Liver (tissue), 3 donors: Measurements from ENCODE around the gene NTN1.

Source experiments
- EGR1 ChIP-seq, 2 donors: IDR thresholded peaks; 2 replicates each; pipeline ENCODE4 v1.6.1; 2016 to 2018; ENCODE audit warnings: antibody characterized with exemption in 2 of 2, low read depth in 2 of 2
- JUND ChIP-seq, 2 donors: IDR thresholded peaks; 2 replicates each; pipeline ENCODE4 v1.6.1; 2016; ENCODE audit warnings: antibody characterized with exemption in 2 of 2
- NR2F2 ChIP-seq: IDR thresholded peaks from 2 replicates; pipeline ENCODE4 v1.6.1; 2016; ENCODE audit warnings: antibody characterized with exemption
- RAD21 ChIP-seq, 2 donors: IDR thresholded peaks; 2 replicates each; pipeline ENCODE4 v1.6.1; 2016; ENCODE audit warnings: antibody characterized with exemption in 2 of 2, mild to moderate bottlenecking in 2 of 2
- RXRA ChIP-seq, 2 donors: IDR thresholded peaks; 2 replicates each; pipeline ENCODE4 v1.6.1; 2017 to 2018; ENCODE audit warnings: antibody characterized with exemption in 2 of 2, mild to moderate bottlenecking in 1 of 2
- SP1 ChIP-seq: IDR thresholded peaks from 2 replicates; pipeline ENCODE4 v1.6.1; 2018; ENCODE audit warnings: antibody characterized with exemption, mild to moderate bottlenecking
- TAF1 ChIP-seq: conservative IDR thresholded peaks from 2 replicates; pipeline ENCODE4 v1.6.1; 2016; ENCODE audit warnings: antibody characterized with exemption, mild to moderate bottlenecking
- YY1 ChIP-seq: IDR thresholded peaks from 2 replicates; pipeline ENCODE4 v1.6.1; 2016; ENCODE audit warnings: antibody characterized with exemption, mild to moderate bottlenecking
- TF ChIP-seq, protein P1 (sequence below): fragments of 150-350 bp; IDR thresholded peaks from 2 replicates; pipeline ENCODE4 v1.5.1; 2017; ENCODE audit warnings: improper control_type of control experiment, low read depth, low read length; ENCODE audit not compliant: missing input control
- TF ChIP-seq, protein P2 (sequence below): IDR thresholded peaks from 2 replicates; pipeline ENCODE4 v1.6.1; 2016; ENCODE audit warnings: antibody characterized with exemption
- TF ChIP-seq, protein P3 (sequence below): IDR thresholded peaks from 2 replicates; pipeline ENCODE4 v1.6.1; 2016; ENCODE audit warnings: antibody characterized with exemption, mild to moderate bottlenecking
- donor health status: healthy.
- donor health status: healthy.

DNA sequence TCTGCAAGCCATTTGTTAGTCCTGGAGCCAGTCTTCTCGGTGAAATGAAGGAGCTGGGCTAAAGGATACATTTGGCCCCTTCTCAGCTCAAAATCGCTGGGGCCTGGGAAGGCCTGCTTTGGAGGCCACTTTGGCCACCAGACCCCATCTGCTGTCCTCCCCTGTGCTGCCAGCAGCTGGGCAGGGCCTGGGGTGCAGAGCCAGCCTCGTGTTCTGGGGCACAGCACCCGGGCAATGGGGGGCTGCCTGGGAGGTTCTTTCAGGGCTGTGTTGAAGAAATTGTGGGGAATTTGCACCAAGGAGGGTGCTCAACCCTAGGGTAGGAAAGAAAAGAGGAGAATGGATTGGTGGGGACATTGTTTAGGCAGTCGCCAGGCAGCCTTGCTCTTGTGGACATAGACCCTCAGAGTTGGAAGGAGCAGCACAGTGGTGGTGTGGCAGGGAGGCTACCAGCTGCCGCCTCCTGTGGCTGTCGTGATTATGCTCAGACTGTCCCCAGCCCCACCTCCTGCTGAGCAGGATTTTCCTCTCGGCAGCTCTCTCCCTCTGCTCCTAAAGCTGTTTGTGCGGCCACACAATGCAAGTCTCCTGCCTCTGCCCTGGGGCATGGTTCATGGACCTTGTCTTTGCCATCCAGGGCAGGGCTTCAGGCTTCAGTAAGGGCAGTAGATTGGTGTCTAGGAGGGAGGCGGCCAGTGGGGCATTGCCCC, 174.8 kb downstream of the NTN1 start:
- TF ChIP-seq, protein P1, sequence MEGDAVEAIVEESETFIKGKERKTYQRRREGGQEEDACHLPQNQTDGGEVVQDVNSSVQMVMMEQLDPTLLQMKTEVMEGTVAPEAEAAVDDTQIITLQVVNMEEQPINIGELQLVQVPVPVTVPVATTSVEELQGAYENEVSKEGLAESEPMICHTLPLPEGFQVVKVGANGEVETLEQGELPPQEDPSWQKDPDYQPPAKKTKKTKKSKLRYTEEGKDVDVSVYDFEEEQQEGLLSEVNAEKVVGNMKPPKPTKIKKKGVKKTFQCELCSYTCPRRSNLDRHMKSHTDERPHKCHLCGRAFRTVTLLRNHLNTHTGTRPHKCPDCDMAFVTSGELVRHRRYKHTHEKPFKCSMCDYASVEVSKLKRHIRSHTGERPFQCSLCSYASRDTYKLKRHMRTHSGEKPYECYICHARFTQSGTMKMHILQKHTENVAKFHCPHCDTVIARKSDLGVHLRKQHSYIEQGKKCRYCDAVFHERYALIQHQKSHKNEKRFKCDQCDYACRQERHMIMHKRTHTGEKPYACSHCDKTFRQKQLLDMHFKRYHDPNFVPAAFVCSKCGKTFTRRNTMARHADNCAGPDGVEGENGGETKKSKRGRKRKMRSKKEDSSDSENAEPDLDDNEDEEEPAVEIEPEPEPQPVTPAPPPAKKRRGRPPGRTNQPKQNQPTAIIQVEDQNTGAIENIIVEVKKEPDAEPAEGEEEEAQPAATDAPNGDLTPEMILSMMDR: no peak
- TF ChIP-seq SP1: no peak
- TF ChIP-seq TAF1: no peak
- TF ChIP-seq JUND (IDR thresholded peaks at IDR 0.05): no peak
- TF ChIP-seq, protein P2, sequence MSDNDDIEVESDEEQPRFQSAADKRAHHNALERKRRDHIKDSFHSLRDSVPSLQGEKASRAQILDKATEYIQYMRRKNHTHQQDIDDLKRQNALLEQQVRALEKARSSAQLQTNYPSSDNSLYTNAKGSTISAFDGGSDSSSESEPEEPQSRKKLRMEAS: no peak
- no peak for TF ChIP-seq YY1
- TF ChIP-seq, protein P3, sequence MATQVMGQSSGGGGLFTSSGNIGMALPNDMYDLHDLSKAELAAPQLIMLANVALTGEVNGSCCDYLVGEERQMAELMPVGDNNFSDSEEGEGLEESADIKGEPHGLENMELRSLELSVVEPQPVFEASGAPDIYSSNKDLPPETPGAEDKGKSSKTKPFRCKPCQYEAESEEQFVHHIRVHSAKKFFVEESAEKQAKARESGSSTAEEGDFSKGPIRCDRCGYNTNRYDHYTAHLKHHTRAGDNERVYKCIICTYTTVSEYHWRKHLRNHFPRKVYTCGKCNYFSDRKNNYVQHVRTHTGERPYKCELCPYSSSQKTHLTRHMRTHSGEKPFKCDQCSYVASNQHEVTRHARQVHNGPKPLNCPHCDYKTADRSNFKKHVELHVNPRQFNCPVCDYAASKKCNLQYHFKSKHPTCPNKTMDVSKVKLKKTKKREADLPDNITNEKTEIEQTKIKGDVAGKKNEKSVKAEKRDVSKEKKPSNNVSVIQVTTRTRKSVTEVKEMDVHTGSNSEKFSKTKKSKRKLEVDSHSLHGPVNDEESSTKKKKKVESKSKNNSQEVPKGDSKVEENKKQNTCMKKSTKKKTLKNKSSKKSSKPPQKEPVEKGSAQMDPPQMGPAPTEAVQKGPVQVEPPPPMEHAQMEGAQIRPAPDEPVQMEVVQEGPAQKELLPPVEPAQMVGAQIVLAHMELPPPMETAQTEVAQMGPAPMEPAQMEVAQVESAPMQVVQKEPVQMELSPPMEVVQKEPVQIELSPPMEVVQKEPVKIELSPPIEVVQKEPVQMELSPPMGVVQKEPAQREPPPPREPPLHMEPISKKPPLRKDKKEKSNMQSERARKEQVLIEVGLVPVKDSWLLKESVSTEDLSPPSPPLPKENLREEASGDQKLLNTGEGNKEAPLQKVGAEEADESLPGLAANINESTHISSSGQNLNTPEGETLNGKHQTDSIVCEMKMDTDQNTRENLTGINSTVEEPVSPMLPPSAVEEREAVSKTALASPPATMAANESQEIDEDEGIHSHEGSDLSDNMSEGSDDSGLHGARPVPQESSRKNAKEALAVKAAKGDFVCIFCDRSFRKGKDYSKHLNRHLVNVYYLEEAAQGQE: no peak
- TF ChIP-seq EGR1 (IDR thresholded peaks at IDR 0.05; ENCODE audit: low read depth in 2 of 2): no peak
- no peak for TF ChIP-seq RAD21 (IDR thresholded peaks at IDR 0.05)
- no peak for TF ChIP-seq RXRA (IDR thresholded peaks at IDR 0.05)
- TF ChIP-seq NR2F2: no peak
